Ramos (cell line): ENCODE measurements around the gene ACTMAP.

ENCODE experiments used
- in situ Hi-C: fragments of 300-500 bp; cut with MboI; formaldehyde crosslinking; loops from one replicate; pipeline ENCODE4 v1.14.3; 2022; ENCODE audit warnings: low sequenced_read_pairs; ENCODE audit not compliant: unreplicated experiment

Gene ACTMAP

GRCh38 chr19:40724855-40725254, 25.4 kb downstream of the ACTMAP start:
- in situ Hi-C loops: no loop called here

GRCh38 chr19:40724315-40724714, 26.0 kb downstream of the ACTMAP start:
- in situ Hi-C loops: no loop called here

- in situ Hi-C loops: no loop called here
Observed at GRCh38 chr19:40723661-40724254, 26.5 kb downstream of the ACTMAP start.

- in situ Hi-C loops: no loop called here
Observed at GRCh38 chr19:40721936-40722661, 28.2 kb downstream of the ACTMAP start.

- in situ Hi-C loops: no loop called here
Observed at GRCh38 chr19:40721140-40721486, 29.2 kb downstream of the ACTMAP start.

GRCh38 chr19:40719414-40719894, 30.8 kb downstream of the ACTMAP start:
- in situ Hi-C loops: no loop called here

- in situ Hi-C loops: no loop called here
Observed at GRCh38 chr19:40718774-40719391, 31.4 kb downstream of the ACTMAP start.

- in situ Hi-C loops: no loop called here
Observed at GRCh38 chr19:40717880-40718773, 32.1 kb downstream of the ACTMAP start.

- in situ Hi-C loops: no loop called here
Observed at GRCh38 chr19:40717325-40717879, 32.9 kb downstream of the ACTMAP start.

- in situ Hi-C loops: no loop called here
Observed at GRCh38 chr19:40716482-40717324, 33.6 kb downstream of the ACTMAP start, which contains the start of the genes COQ8B and ITPKC. COQ8B (minus strand) TSS chr19:40716886; CDS start chr19:40714632, 2,254 bp downstream. ITPKC (plus strand) TSS chr19:40717112; CDS start chr19:40717136, 24 bp downstream.

- in situ Hi-C loops: no loop called here
Observed at GRCh38 chr19:40716031-40716481, 34.2 kb downstream of the ACTMAP start.

GRCh38 chr19:40714441-40715299, 35.6 kb downstream of the ACTMAP start:
- in situ Hi-C loops: no loop called here

- in situ Hi-C loops: no loop called here
Observed at GRCh38 chr19:40713939-40714338, 36.3 kb downstream of the ACTMAP start.

- in situ Hi-C loops: no loop called here
Observed at GRCh38 chr19:40709817-40710216, 40.5 kb downstream of the ACTMAP start.

- in situ Hi-C loops: no loop called here
Observed at GRCh38 chr19:40707615-40708014, 42.7 kb downstream of the ACTMAP start.

GRCh38 chr19:40705950-40706619, 44.2 kb downstream of the ACTMAP start:
- in situ Hi-C loops: no loop called here

- in situ Hi-C loops: no loop called here
Observed at GRCh38 chr19:40705362-40705651, 45.0 kb downstream of the ACTMAP start.
